ENCODE measurements around the gene CRELD2. TPM values are rescaled to one million over a fixed set of nuclear protein-coding genes. Genes with fewer than 3 reads are reported as not detected.
"Not testable (repeated sequence)": the region's sequence is repeated elsewhere in the genome, so short reads cannot be mapped to it uniquely, and the experiment has no call there.

CRELD2 gene
- total RNA-seq, 2 experiments from 2014 or later = 21.2 to 23.3 TPM

DNA sequence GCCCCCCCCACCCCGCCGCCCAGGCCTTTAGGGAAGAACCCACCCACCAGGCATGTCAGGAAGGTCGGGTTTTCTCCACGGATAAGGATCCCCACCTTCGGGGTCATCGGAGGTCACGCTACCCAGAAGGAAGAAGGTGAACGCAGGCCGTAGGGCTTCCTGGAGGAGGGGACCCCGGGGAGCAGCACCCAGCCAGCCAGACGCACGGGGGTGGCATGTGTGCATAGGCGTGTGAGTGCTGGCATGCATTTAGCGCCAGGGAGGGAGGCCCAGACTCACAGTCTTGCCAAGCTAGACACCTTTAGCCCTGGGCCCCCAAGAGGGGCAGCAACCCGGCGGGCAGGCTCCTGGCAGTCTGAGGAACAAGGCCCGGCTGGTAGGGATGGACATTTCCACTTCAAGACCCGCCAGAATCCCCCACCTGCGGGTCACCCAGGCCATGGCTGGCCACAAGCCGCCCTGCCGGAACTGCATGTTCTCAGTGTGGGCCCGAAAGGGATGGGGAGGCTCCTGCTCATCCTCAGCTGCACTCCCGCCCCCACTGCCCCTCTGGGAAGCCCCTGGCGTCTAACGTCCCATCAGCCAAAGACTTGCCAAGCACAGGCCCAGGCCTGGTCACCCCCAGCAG is 25.5 kb downstream of the CRELD2 start:
- ChIA-PET POLR2A (no interaction called here), CTCF (no interaction called here)
- TF ChIP-seq, protein P1, sequence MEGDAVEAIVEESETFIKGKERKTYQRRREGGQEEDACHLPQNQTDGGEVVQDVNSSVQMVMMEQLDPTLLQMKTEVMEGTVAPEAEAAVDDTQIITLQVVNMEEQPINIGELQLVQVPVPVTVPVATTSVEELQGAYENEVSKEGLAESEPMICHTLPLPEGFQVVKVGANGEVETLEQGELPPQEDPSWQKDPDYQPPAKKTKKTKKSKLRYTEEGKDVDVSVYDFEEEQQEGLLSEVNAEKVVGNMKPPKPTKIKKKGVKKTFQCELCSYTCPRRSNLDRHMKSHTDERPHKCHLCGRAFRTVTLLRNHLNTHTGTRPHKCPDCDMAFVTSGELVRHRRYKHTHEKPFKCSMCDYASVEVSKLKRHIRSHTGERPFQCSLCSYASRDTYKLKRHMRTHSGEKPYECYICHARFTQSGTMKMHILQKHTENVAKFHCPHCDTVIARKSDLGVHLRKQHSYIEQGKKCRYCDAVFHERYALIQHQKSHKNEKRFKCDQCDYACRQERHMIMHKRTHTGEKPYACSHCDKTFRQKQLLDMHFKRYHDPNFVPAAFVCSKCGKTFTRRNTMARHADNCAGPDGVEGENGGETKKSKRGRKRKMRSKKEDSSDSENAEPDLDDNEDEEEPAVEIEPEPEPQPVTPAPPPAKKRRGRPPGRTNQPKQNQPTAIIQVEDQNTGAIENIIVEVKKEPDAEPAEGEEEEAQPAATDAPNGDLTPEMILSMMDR (IDR thresholded peaks at IDR 0.05) = no peak
- Histone ChIP-seq H3K9me3 (ENCODE audit: control insufficient read depth in 1 of 2, insufficient read depth in 1 of 2, low read length in 2 of 2) (peaks cover 0 to 21% of the 10 kb centered on the region in 2 experiments), H3K36me3 (ENCODE audit: insufficient read depth, low read length) (no peaks in the 10 kb centered on the region), H3K4me3 (ENCODE audit: low read length) (no peak overlapping the region), H3K27me3 (ENCODE audit: control insufficient read depth in 1 of 2, insufficient read depth in 2 of 2, low read length in 2 of 2) (no peaks in the 10 kb centered on the region), H3K27ac (ENCODE audit: low read depth in 1 of 2, low read length in 2 of 2) (peak overlapping the region in 1 of 2 donors; percentile 95), H3K4me1 (ENCODE audit: insufficient read depth, low read length) (peaks cover 61% of the 10 kb centered on the region)
- Mint-ChIP-seq H3K4me3 (no peak overlapping the region), H3K4me1 (ENCODE audit: low read depth) (peaks cover 6% of the 10 kb centered on the region), H3K27me3 (no peaks in the 10 kb centered on the region), H3K36me3 (ENCODE audit: low read depth) (no peaks in the 10 kb centered on the region), H3K27ac (no peak overlapping the region), H3K9me3 (no peaks in the 10 kb centered on the region)
- peak; percentile 28 for ATAC-seq (ENCODE audit: poor library complexity)
- intact Hi-C loops (cut with DNase I, micrococcal nuclease) = no loop called here
- no peak for DNase-seq

- Histone ChIP-seq H3K4me1 (ENCODE audit: insufficient read depth, low read length) (peaks cover 60% of the 10 kb centered on the region), H3K4me3 (ENCODE audit: low read length) (no peak overlapping the region), H3K36me3 (ENCODE audit: insufficient read depth, low read length) (no peaks in the 10 kb centered on the region), H3K27me3 (ENCODE audit: control insufficient read depth in 1 of 2, insufficient read depth in 2 of 2, low read length in 2 of 2) (no peaks in the 10 kb centered on the region), H3K27ac (ENCODE audit: low read depth in 1 of 2, low read length in 2 of 2) (peak overlapping the region; percentile 73 to 95), H3K9me3 (ENCODE audit: control insufficient read depth in 1 of 2, insufficient read depth in 1 of 2, low read length in 2 of 2) (peaks cover 0 to 21% of the 10 kb centered on the region in 2 experiments)
- CTCF ChIA-PET = no interaction called here
- Mint-ChIP-seq H3K27ac (no peak overlapping the region), H3K27me3 (no peaks in the 10 kb centered on the region), H3K36me3 (ENCODE audit: low read depth) (no peaks in the 10 kb centered on the region), H3K4me1 (ENCODE audit: low read depth) (peaks cover 6% of the 10 kb centered on the region), H3K9me3 (no peaks in the 10 kb centered on the region), H3K4me3 (no peak overlapping the region)
- POLR2A ChIA-PET = no interaction called here
- TF ChIP-seq, protein P1 (IDR thresholded peaks at IDR 0.05) = no peak
- intact Hi-C loops (cut with DNase I, micrococcal nuclease) = no loop called here
- ATAC-seq (ENCODE audit: poor library complexity) (peak; percentile 16), DNase-seq (peak in 2 of 14 experiments; percentile 22 to 42)
Observed at GRCh38 chr22:49944399-49944891, 26.0 kb downstream of the CRELD2 start.

DNA sequence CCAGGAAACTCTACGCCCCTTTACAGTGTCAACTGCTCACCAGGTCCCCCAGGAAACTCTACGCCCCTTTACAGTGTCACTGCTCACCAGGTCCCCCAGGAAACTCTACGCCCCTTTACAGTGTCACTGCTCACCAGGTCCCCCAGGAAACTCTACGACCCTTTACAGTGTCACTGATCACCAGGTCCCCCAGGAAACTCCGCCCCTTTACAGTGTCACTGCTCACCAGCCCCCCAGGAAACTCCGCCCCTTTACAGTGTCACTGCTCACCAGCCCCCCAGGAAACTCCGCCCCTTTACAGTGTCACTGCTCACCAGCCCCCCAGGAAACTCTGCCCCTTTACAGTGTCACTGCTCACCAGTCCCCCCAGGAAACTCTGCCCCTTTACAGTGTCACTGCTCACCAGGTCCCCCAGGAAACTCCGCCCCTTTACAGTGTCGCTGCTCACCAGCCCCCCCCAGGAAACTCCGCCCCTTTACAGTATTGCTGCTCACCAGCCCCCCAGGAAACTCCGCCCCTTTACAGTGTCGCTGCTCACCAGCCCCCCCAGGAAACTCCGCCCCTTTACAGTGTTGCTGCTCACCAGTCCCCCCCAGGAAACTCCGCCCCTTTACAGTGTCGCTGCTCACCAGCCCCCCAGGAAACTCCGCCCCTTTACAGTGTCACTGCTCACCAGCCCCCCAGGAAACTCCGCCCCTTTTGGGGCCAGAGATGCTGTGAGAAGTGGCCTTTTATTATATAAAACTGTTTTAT is 26.8 kb downstream of the CRELD2 start:
- intact Hi-C loops (cut with DNase I, micrococcal nuclease); H3K27me3 Mint-ChIP-seq; H3K4me3 ChIP-seq (ENCODE audit: low read length); H3K4me3 Mint-ChIP-seq; H3K36me3 ChIP-seq (ENCODE audit: insufficient read depth, low read length); H3K9me3 Mint-ChIP-seq; H3K27me3 ChIP-seq (ENCODE audit: control insufficient read depth in 1 of 2, insufficient read depth in 2 of 2, low read length in 2 of 2); H3K36me3 Mint-ChIP-seq (ENCODE audit: low read depth); CTCF ChIA-PET; H3K4me1 Mint-ChIP-seq (ENCODE audit: low read depth): not testable (repeated sequence)
- DNase-seq (peak in 11 of 14 experiments; percentile 36 to 92 (median 64)), ATAC-seq (ENCODE audit: poor library complexity) (peak; percentile 64)
- H3K9me3 ChIP-seq (ENCODE audit: control insufficient read depth in 1 of 2, insufficient read depth in 1 of 2, low read length in 2 of 2) = peaks cover 0 to 21% of the 10 kb centered on the region in 2 experiments
- H3K27ac ChIP-seq (ENCODE audit: low read depth in 1 of 2, low read length in 2 of 2) = peak overlapping the region; percentile 73 to 95
- H3K27ac Mint-ChIP-seq = peak overlapping the region; percentile 91
- POLR2A ChIA-PET = interaction anchor here (0.8 to 1.0 kb wide), 2 partner anchors 14 to 26 kb away, joined by 3 read pairs; no protein-coding TSS in a partner anchor
- H3K4me1 ChIP-seq (ENCODE audit: insufficient read depth, low read length) = peaks cover 57% of the 10 kb centered on the region

All from CD4-positive, alpha-beta T cell (primary cell).